SK-N-SH treated with all-trans-retinoic acid at 6 μM for 48 hours (cell line): ENCODE data around the gene PCP4L1.

Experiments used
- ARNTL ChIP-seq: fragments of 450-650 bp; formaldehyde crosslinking; IDR thresholded peaks from 2 replicates; pipeline ENCODE4 v1.5.0; 2020; ENCODE audit warnings: low read depth, mild to moderate bottlenecking, moderate library complexity, borderline replicate concordance
- ESRRG ChIP-seq: fragments of 250-450 bp; sonication (Bioruptor Pico); IDR thresholded peaks from 2 replicates; pipeline ENCODE4 v1.6.1; 2021; ENCODE audit warnings: mild to moderate bottlenecking
- PATZ1 ChIP-seq: fragments of 250-450 bp; sonication (Bioruptor Pico); IDR thresholded peaks from 2 replicates; pipeline ENCODE4 v1.8.0; 2020; ENCODE audit warnings: mild to moderate bottlenecking, moderate library complexity, borderline replicate concordance
- ZFP3 ChIP-seq: fragments of 250-450 bp; sonication (Bioruptor Pico); IDR thresholded peaks from 2 replicates; pipeline ENCODE4 v1.5.0; 2020; ENCODE audit warnings: mild to moderate bottlenecking, moderate library complexity
- ZNF565 ChIP-seq: fragments of 450-650 bp; formaldehyde crosslinking; conservative IDR thresholded peaks from 2 replicates; pipeline ENCODE4 v1.5.0; 2020; ENCODE audit warnings: low read depth, mild to moderate bottlenecking, moderate library complexity
- TF ChIP-seq, protein P1 (sequence below): fragments of 250-450 bp; sonication (Bioruptor Pico); IDR thresholded peaks from 2 replicates; pipeline ENCODE4 v1.5.1; 2020; ENCODE audit warnings: low read depth, mild to moderate bottlenecking, moderate library complexity
- TF ChIP-seq, protein P2 (sequence below): fragments of 250-450 bp; sonication (Bioruptor Pico); IDR thresholded peaks from 2 replicates; pipeline ENCODE4 v1.5.1; 2021; ENCODE audit warnings: mild to moderate bottlenecking, moderate library complexity

DNA sequence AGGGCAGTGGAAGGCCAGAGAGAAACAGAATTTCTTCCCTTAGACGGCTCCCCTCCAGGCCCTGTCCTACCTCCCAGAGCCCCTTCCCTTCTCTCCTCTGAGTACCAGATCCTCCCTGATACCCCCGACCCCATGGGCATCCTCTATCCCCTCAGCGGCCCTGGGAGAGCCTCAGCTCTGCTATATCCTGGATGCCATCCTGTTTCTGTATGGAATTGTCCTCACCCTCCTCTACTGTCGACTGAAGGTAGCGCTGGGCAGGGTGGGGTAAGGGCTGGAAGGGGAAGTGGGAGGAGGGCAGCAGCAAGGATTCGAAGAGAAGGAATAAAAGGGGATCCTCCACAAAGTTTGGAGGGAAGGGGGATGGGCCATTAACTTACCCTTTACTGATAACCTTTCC lies 40.7 kb upstream of the PCP4L1 start:
- TF ChIP-seq PATZ1 (CRISPR knock-in tag) = no peak
- TF ChIP-seq ARNTL = no peak
- no peak for TF ChIP-seq ZFP3 (CRISPR knock-in tag)
- TF ChIP-seq ZNF565 (CRISPR knock-in tag) = no peak
- TF ChIP-seq, protein P1, sequence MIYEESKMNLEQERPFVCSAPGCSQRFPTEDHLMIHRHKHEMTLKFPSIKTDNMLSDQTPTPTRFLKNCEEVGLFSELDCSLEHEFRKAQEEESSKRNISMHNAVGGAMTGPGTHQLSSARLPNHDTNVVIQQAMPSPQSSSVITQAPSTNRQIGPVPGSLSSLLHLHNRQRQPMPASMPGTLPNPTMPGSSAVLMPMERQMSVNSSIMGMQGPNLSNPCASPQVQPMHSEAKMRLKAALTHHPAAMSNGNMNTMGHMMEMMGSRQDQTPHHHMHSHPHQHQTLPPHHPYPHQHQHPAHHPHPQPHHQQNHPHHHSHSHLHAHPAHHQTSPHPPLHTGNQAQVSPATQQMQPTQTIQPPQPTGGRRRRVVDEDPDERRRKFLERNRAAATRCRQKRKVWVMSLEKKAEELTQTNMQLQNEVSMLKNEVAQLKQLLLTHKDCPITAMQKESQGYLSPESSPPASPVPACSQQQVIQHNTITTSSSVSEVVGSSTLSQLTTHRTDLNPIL (CRISPR knock-in tag) = no peak
- no peak for TF ChIP-seq ESRRG
- TF ChIP-seq, protein P2, sequence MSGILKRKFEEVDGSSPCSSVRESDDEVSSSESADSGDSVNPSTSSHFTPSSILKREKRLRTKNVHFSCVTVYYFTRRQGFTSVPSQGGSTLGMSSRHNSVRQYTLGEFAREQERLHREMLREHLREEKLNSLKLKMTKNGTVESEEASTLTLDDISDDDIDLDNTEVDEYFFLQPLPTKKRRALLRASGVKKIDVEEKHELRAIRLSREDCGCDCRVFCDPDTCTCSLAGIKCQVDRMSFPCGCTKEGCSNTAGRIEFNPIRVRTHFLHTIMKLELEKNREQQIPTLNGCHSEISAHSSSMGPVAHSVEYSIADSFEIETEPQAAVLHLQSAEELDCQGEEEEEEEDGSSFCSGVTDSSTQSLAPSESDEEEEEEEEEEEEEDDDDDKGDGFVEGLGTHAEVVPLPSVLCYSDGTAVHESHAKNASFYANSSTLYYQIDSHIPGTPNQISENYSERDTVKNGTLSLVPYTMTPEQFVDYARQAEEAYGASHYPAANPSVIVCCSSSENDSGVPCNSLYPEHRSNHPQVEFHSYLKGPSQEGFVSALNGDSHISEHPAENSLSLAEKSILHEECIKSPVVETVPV (CRISPR knock-in tag) = no peak
